HepG2 (cell line): ENCODE measurements around the gene RNASE7. TPM values are rescaled to one million over a fixed set of nuclear protein-coding genes. Genes with fewer than 3 reads are reported as not detected.

Source experiments
- GABPB1 ChIP-seq: IDR thresholded peaks from 2 replicates; pipeline ENCODE4 v1.6.1; 2016; ENCODE audit warnings: mild to moderate bottlenecking, missing genetic modification reagents, moderate library complexity, missing compliant biosample characterization
- HNF4G ChIP-seq, 2 experiments: sonication (generic) in 1 of 2; formaldehyde crosslinking in 1 of 2; IDR thresholded peaks; 2 replicates each; pipeline versions ENCODE4 v1.4.0 to v1.6.1; 2011 to 2020; ENCODE audit warnings: borderline replicate concordance in 2 of 2, low read depth in 2 of 2, mild to moderate bottlenecking in 2 of 2, low read length in 1 of 2, missing genetic modification reagents in 1 of 2, moderate library complexity in 1 of 2
- IKZF4 ChIP-seq: sonication (generic); formaldehyde crosslinking; IDR thresholded peaks from 2 replicates; pipeline ENCODE4 v1.5.1; 2020; ENCODE audit warnings: borderline replicate concordance, mild to moderate bottlenecking, low read depth, missing genetic modification reagents; ENCODE audit errors: not compliant biosample characterization
- KDM6A ChIP-seq: IDR thresholded peaks from 2 replicates; pipeline ENCODE4 v1.6.1; 2016; ENCODE audit warnings: low read depth
- MAX ChIP-seq: IDR thresholded peaks from 2 replicates; pipeline ENCODE4 v1.6.1; 2012; ENCODE audit warnings: inconsistent platforms
- MIER2 ChIP-seq: IDR thresholded peaks from 2 replicates; pipeline ENCODE4 v1.6.1; 2016; ENCODE audit warnings: missing biosample characterization, missing genetic modification reagents
- MLLT10 ChIP-seq: sonication (generic); formaldehyde crosslinking; IDR thresholded peaks from 2 replicates; pipeline ENCODE4 v1.4.0; 2020; ENCODE audit warnings: missing genetic modification reagents
- PHF8 ChIP-seq: sonication (generic); formaldehyde crosslinking; IDR thresholded peaks from 2 replicates; pipeline ENCODE4 v1.5.0; 2020; ENCODE audit warnings: missing genetic modification reagents
- PPARG ChIP-seq: conservative IDR thresholded peaks from 2 replicates; pipeline ENCODE4 v1.6.1; 2016; ENCODE audit warnings: missing biosample characterization, missing genetic modification reagents
- PRMT3 ChIP-seq: sonication (generic); formaldehyde crosslinking; IDR thresholded peaks from 2 replicates; pipeline ENCODE4 v1.8.1; 2022; ENCODE audit warnings: low read depth, mild to moderate bottlenecking, moderate library complexity, missing genetic modification reagents, borderline replicate concordance
- RFXAP ChIP-seq: sonication (generic); formaldehyde crosslinking; IDR thresholded peaks from 2 replicates; pipeline ENCODE4 v1.4.0; 2020; ENCODE audit warnings: missing genetic modification reagents, borderline replicate concordance
- SUZ12 ChIP-seq: fragments of 150-350 bp; IDR thresholded peaks from 2 replicates; pipeline ENCODE4 v1.6.1; 2014; ENCODE audit warnings: low read depth, low read length
- TGIF2 ChIP-seq: IDR thresholded peaks from 2 replicates; pipeline ENCODE4 v1.6.1; 2016; ENCODE audit warnings: control low read depth, missing compliant biosample characterization
- ZBTB38 ChIP-seq: sonication (generic); formaldehyde crosslinking; IDR thresholded peaks from 2 replicates; pipeline ENCODE4 v1.5.1; 2020; ENCODE audit warnings: mild to moderate bottlenecking, missing genetic modification reagents
- ZC3H4 ChIP-seq: sonication (generic); formaldehyde crosslinking; IDR thresholded peaks from 2 replicates; pipeline ENCODE4 v1.4.0; 2020; ENCODE audit warnings: missing genetic modification reagents, borderline replicate concordance
- ZNF274 ChIP-seq: sonication (generic); formaldehyde crosslinking; IDR thresholded peaks from 2 replicates; pipeline ENCODE4 v1.5.1; 2020; ENCODE audit warnings: mild to moderate bottlenecking, missing genetic modification reagents
- ZNF317 ChIP-seq: sonication (generic); formaldehyde crosslinking; IDR thresholded peaks from 2 replicates; pipeline ENCODE4 v1.5.0; 2020; ENCODE audit warnings: mild to moderate bottlenecking, missing genetic modification reagents
- ZNF549 ChIP-seq: sonication (generic); formaldehyde crosslinking; IDR thresholded peaks from 2 replicates; pipeline ENCODE4 v1.5.0; 2020; ENCODE audit warnings: missing genetic modification reagents
- ZNF605 ChIP-seq: sonication (generic); formaldehyde crosslinking; IDR thresholded peaks from 2 replicates; pipeline ENCODE4 v1.8.0; 2022; ENCODE audit warnings: mild to moderate bottlenecking, missing genetic modification reagents
- ZNF691 ChIP-seq: sonication (generic); formaldehyde crosslinking; IDR thresholded peaks from 2 replicates; pipeline ENCODE4 v1.4.0; 2020; ENCODE audit warnings: missing genetic modification reagents, low read depth, mild to moderate bottlenecking, borderline replicate concordance
- ZNF710 ChIP-seq: sonication (generic); formaldehyde crosslinking; IDR thresholded peaks from 2 replicates; pipeline ENCODE4 v1.5.0; 2020; ENCODE audit warnings: mild to moderate bottlenecking, missing genetic modification reagents, borderline replicate concordance
- ZNF772 ChIP-seq: sonication (generic); formaldehyde crosslinking; IDR thresholded peaks from 2 replicates; pipeline ENCODE4 v1.5.0; 2020; ENCODE audit warnings: mild to moderate bottlenecking, missing genetic modification reagents
- polyA plus RNA-seq, 8 experiments: library from polyadenylated mRNA; depleted of rRNA in 3 of 8; stranded (reverse) in 7 of 8; unstranded in 1 of 8; fragments of >200 nt; fragmentation: Illumina TruSeq in 4 of 8; extraction: Trizol in 4 of 8; gene quantifications; 2 replicates each; pipeline versions ENCODE4 v1.2.1 to v1.2.3, GENCODE V29; 2011 to 2016; ENCODE audit warnings: low read depth in 4 of 8, missing spikeins in 1 of 8, mixed read lengths in 1 of 8; ENCODE audit not compliant: insufficient read depth in 1 of 8
- total RNA-seq, 5 experiments: library from RNA; depleted of rRNA; stranded (reverse); fragments of >200 nt; fragmentation: Illumina TruSeq; extraction: Trizol; gene quantifications; 2 replicates each; pipeline ENCODE4 v1.2.3, GENCODE V29; 2016; ENCODE audit warnings: low read depth in 1 of 5
- TF ChIP-seq, protein P1 (sequence below): sonication (generic); formaldehyde crosslinking; IDR thresholded peaks from 2 replicates; pipeline ENCODE4 v1.4.0; 2020; ENCODE audit warnings: missing genetic modification reagents, borderline replicate concordance

RNASE7 gene
- total and polyA plus RNA-seq, 2 of the 13 experiments (the other 11 are each of a cell fraction or from before 2014, with no cell fraction given), result 0.04 TPM; not detected in 1

DNA sequence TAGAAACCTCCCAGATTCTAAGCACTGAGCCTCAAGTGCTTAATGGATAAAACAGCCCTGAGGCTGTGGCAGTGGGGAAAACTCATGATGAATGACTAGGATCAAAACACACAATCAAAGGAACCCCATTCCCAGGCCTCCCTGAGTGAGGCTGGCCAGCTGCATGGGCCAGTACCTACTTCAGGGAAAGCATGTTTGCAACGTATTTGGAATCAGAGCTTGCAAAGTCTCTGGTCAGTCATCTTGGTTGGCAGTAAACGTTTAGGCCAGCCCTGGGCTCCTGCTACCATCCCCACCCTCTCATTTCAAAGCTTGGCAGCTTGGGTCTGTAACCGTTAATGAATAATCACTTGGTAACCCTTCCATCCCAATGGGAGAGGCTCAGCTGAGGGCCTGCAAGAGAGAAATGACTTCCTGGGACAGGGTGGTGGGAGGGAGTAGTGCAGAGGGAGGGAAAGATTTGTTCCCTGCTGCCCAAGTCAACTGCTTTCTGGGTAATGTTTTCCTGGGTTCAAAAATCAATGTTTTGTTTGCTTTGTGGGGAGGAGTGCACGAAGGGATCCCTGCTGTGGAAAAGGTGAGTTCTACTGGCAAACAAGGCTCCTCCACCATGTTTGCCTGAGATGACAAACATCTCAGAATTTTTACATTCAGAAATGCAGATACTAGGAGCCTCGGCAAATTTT is 13.4 kb downstream of the RNASE7 start (continued):
- TF ChIP-seq HNF4G (IDR thresholded peaks at IDR 0.05; ENCODE audit: borderline replicate concordance, low read depth, low read length), result peak; percentile 66; the same call in 1 of the 2 replicates
- peak; percentile 79; the same call in 1 of the 2 replicates for TF ChIP-seq HNF4G (CRISPR knock-in tag; IDR thresholded peaks at IDR 0.05; ENCODE audit: borderline replicate concordance, low read depth)
- peak; percentile 87 for TF ChIP-seq RFXAP (CRISPR knock-in tag)
- no peak for TF ChIP-seq SUZ12
- TF ChIP-seq ZNF772 (CRISPR knock-in tag), result peak; percentile 66; the same call in 1 of the 2 replicates
- peak; percentile 66 for TF ChIP-seq IKZF4 (CRISPR knock-in tag)
- TF ChIP-seq ZBTB38 (CRISPR knock-in tag), result peak; percentile 74
- peak; percentile 82 for TF ChIP-seq ZNF691 (CRISPR knock-in tag)
- TF ChIP-seq PPARG (CRISPR knock-in tag), result peak; percentile 94
- peak; percentile 56; the same call in 1 of the 2 replicates for TF ChIP-seq GABPB1 (CRISPR knock-in tag)
- 0 out of 2 replicates have a peak, but pooled peaks have one; percentile 38 for TF ChIP-seq ZNF317 (CRISPR knock-in tag)
- peak; percentile 92; the same call in 1 of the 2 replicates for TF ChIP-seq ZC3H4 (CRISPR knock-in tag)
- peak; percentile 53 for TF ChIP-seq PHF8 (CRISPR knock-in tag)
- peak; percentile 69 for TF ChIP-seq MAX
- TF ChIP-seq ZNF549 (CRISPR knock-in tag), result 0 out of 2 replicates have a peak, but pooled peaks have one; percentile 31
- peak; percentile 76; the same call in 1 of the 2 replicates for TF ChIP-seq MIER2
- TF ChIP-seq ZNF605, result peak; percentile 82
- 0 out of 2 replicates have a peak, but pooled peaks have one; percentile 68 for TF ChIP-seq PRMT3 (CRISPR knock-in tag)
- peak; percentile 57; the same call in 1 of the 2 replicates for TF ChIP-seq TGIF2 (CRISPR knock-in tag)
- TF ChIP-seq, protein P1, sequence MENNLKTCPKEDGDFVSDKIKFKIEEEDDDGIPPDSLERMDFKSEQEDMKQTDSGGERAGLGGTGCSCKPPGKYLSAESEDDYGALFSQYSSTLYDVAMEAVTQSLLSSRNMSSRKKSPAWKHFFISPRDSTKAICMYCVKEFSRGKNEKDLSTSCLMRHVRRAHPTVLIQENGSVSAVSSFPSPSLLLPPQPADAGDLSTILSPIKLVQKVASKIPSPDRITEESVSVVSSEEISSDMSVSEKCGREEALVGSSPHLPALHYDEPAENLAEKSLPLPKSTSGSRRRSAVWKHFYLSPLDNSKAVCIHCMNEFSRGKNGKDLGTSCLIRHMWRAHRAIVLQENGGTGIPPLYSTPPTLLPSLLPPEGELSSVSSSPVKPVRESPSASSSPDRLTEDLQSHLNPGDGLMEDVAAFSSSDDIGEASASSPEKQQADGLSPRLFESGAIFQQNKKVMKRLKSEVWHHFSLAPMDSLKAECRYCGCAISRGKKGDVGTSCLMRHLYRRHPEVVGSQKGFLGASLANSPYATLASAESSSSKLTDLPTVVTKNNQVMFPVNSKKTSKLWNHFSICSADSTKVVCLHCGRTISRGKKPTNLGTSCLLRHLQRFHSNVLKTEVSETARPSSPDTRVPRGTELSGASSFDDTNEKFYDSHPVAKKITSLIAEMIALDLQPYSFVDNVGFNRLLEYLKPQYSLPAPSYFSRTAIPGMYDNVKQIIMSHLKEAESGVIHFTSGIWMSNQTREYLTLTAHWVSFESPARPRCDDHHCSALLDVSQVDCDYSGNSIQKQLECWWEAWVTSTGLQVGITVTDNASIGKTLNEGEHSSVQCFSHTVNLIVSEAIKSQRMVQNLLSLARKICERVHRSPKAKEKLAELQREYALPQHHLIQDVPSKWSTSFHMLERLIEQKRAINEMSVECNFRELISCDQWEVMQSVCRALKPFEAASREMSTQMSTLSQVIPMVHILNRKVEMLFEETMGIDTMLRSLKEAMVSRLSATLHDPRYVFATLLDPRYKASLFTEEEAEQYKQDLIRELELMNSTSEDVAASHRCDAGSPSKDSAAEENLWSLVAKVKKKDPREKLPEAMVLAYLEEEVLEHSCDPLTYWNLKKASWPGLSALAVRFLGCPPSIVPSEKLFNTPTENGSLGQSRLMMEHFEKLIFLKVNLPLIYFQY (CRISPR knock-in tag), result peak; percentile 65; the same call in 1 of the 2 replicates
- TF ChIP-seq MLLT10 (CRISPR knock-in tag), result no peak
- peak; percentile 66; the same call in 1 of the 2 replicates for TF ChIP-seq ZNF274
- peak; percentile 90 for TF ChIP-seq KDM6A (CRISPR knock-in tag)
- peak; percentile 98 for TF ChIP-seq ZNF710 (CRISPR knock-in tag)
